HG03432 (cell line): Measurements from ENCODE around the gene PLXNA2.

ENCODE experiments used
- ATAC-seq: cut with Tn5 transposase; IDR thresholded peaks from one replicate; pipeline ENCODE4 v1.9.1; 2021; ENCODE audit warnings: mild to moderate bottlenecking, moderate library complexity; ENCODE audit not compliant: unreplicated experiment

PLXNA2 gene

DNA sequence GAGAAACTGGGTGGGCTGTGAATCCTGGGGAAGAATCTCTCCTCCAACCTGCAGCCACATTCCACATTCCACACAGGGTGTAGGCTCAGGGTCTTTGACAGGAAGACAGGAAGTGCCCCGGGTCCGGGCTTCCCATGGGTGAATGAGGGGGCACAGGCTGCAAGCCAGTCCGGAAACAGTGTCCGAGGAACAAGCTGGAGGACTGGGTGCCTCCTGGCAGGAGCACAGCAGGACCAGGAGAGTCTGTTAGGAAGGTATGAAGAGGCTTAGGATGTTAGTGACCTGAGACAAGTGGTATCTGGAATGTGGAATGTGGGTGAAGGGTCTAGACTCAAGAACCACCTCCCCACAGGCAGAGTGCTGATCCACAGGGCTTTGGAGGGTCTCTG lies 212.3 kb downstream of the PLXNA2 start:
- ATAC-seq = no peak

DNA sequence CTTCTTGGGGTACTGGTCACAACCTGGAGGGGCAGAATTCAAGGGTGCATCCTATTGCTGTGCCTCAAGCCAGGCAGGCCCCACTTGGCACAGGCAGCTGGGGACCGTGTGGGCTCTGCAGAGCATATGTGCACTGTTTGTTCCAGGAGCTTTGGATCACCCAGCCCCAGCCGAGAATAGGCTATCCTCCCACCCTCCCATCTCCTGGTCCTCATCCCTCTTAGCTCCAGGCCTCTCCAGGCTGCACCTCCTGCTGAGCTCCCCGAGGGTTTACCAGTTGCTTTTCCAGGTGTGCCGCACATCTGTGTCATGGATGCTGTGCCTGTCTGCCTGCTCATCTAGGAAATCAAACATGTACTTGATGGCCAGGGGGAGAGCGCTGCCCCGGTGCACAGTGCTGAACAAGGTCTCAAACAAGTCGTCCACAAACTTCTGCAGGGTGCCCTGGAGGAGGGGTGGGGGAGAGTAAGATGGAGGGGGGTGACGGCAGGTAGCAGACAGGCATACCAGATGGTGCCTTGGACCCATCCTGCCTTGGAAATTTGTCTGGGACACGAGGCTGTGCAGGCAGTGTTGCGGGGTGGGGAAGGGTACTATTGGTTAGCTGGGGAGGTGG lies 212.8 kb downstream of the PLXNA2 start:
- ATAC-seq = no peak

DNA sequence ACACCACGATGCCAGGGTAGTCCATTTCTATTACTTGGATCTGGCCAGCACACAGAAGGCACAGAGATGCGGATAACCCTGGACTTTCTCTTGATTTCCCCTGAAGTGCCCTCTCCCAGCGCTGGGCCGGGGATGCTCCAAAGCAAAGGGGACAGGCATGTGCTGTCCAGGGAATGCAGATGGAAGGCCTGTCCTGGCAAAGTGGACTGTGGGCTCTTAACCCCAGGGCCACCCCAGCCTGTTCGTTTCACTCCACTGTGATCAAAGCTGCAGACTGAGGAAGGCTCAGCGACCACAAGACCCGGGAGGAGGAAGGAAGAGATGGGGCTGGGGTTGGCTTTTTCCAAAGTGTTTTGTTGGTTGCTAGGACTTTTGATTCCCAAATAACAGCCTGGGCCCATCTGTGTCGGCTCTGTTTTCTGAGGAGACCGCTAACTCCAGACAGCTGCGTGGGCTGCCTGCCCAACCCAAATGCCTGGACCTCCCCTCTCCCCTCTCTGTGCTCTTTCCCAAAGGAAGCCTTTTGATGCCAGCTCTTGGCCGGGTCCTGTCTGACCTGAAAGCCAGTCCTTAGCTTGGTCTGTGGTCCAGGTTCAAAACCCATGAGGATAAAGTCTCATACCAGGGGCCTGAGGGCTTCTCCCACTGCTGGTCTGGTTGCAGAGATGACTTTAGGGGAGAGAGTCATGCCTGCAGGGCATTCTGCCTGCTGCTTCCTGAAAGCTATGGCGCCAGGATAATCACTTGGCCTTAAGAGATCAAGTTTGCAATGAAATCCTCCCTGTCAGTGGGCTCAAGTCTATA lies 213.7 kb downstream of the PLXNA2 start:
- no peak for ATAC-seq

DNA sequence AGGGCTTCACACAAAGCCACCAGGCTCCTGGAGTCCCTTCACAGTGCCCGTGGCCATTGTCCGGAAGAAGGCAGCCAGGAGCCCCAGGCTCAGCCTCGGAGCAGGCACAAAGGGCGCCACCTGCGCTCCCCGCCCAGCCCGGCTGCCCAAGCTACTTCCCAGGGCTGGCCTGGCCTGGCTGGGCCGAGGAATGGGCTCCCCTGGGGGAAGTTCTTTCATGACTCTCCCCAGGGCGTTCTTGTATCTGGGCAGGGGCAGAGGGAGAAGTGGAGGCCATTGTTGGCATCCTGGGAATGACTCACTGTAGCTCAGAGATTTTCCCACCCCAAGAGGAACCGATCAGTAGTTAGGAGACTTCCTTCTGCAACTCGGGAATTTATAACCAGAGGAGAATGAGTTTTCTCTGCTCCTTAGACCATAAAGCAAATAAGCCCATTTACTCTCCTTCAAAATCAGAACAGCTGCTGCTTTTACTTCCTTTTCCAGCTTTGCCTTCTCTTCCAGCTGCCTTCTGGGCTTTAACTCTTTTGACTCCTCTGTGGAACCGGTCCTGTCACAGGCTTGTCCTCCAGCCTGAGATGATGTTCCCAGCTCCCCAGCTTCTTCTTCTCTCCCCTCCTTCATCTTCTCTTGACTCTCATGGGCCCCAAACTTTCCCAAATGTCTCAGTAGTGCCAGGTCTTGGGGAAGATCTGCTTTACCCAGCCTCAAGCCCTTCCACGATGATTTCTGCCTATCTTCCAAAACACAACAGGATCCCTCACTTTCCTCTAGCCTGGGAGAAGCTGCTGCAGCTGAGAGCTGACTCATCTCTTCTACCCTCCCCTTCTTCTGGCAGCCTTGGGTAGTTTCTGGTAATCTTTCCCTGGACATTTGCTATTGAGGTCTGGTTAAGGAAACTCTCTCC lies 214.6 kb downstream of the PLXNA2 start:
- ATAC-seq = no peak

DNA sequence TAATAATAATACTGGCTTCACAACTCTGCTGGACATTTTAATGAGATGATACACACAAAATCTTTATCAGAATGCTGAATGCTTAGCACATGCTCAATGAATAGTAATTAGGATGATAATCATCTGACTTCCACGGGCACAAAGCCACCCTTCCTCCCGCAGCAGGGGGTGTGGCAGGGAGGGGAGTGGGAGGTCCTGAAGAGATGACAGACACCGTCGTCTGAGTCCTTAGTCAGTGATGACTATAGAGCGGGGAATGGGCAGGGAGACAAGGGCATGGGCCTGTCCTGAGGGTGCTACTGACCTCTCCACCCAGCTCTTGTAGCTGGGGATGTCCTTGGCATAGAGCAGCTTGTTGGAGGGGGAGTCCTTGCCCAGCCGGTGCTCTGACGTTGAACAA lies 215.7 kb downstream of the PLXNA2 start:
- ATAC-seq = no peak

DNA sequence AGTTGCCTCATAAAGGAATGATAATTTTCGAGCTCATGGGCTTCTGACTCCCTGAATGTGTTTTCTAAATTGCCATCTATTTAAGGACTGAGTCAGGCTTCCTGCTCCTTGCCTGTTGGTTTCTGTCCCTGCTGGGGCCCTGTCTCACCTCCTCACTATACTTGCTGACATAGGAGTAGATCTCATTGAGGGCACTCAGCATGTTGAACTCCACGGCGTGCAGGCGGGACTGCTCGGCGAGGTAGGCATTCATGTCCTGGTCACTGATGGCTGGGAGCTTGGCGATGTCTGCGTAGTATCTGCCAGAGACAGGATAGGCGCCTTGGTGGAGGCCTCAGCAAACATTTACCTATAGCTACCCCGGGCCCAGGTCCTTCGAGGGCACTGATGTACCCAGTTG lies 216.3 kb downstream of the PLXNA2 start:
- no peak for ATAC-seq

DNA sequence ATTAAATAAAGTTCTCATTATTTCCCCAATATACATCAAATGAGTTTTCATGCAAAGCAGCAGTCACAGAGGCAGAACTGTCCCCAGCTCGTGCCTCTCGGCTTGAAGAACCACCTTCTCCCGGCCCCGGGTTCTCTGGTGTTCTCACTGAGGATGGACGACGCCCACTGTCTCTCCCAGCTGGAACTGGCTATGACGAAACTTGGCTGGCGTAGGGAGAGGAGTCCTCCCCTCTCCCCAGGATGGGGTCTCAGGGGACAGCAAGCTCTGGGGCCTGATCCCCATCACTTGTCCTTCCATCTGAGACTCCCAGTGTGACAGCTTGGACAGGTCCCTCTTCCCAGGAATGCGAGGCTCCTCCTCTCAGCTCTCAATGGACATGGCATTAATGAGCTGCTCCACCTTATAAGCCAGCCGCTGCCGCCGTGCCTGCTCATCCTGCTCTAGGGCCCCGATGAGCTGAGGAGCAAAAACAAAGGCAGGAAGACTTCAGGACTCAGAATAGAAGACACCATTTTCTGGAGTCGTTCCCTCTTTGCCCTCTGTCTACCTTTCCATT lies 217.2 kb downstream of the PLXNA2 start:
- no peak for ATAC-seq

DNA sequence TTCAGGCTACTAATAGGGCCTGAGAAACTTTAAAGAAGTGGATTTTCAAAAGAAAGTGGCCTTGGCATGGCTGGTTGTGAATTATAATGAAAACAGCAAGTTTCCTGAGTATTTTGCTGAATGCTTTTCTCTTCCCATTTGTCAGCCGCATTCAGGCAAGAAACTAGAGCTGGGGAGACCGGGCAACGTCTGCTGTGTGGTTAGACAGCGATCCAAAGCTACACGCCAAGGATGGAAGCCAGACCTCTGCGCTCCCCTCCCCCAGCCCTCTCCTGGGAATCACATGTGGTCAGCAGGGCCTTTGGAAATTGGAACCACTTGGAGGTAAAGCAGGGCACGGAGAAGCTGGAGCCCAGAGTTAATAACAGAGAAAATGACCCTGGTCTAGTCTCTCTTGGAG lies 219.2 kb downstream of the PLXNA2 start:
- no peak for ATAC-seq

DNA sequence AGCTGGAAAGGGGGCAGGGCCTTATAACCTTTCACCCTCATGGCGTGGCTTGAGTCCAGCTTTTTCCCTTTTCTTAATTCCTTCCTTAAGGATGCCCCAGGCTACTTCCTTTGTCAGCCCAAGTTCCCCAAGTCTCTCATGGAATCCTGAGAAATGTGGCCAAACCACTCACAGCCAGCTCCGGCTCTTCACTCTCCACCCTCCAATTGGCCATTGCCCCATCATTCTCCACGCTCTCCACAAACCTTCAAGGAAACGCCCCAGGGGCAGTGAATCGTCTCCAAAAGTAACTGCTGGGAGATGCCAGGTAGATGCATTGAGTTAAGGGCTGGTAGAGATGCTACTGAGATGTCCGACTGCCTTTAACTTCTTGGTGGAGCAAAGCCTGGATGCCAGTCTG lies 219.8 kb downstream of the PLXNA2 start:
- ATAC-seq = no peak

DNA sequence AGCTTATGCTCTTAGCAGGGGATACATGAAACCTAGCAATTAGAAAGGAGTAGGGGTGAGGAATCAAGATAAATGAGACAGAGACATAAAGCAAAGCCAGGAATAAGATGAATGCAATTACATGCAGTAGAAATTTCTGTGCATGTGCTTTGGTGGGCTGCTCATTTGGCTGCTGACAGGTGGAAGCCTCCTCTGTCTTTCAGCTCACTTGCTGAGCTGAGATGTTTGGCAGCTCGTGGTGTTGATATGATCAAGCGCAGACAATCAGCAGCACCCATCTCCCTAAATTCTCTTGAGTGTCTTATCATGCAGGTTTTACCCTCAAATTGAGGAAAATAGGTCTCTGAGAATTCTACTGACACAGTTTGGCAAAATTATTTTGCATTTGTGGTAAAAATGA lies 224.9 kb downstream of the PLXNA2 start:
- ATAC-seq = no peak

DNA sequence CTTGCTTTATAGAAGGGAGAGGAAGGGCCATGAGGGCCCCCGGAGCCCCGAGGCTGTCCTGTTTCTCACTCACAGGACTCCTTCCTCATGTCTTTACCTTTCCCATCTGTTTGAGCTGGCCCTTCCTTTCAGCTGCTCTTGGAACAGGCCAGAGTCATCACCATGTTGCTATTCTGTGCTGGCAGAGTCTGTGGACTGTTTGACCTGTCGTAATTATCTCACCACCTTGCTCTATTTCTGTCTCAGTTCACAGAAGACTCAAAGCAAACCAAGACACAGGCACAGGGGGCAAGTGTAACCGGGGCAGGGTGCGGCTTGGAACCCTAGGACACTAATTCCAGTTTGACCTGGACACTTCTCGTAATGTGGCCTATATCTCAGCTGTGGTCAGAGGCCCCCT lies 228.9 kb downstream of the PLXNA2 start:
- ATAC-seq = no peak

DNA sequence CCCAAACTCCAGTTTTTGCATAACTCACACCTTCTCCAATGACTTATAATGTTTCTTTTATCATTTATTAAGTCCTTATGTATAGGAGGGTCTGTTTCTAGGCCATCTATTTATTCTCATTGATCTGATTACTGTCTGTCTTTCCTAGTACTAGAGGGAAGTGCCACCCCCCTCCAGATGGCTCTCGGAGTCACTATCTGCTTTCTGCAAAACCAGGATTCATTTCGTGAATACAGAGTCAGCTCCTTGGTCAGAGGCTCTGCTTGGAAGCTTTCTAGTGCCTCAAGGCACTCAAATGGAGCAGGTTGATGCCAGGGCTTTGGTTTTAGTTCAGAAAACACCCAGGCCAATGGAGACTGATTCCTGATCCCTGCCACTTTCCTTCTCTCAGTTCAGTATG lies 231.0 kb downstream of the PLXNA2 start:
- ATAC-seq = no peak

DNA sequence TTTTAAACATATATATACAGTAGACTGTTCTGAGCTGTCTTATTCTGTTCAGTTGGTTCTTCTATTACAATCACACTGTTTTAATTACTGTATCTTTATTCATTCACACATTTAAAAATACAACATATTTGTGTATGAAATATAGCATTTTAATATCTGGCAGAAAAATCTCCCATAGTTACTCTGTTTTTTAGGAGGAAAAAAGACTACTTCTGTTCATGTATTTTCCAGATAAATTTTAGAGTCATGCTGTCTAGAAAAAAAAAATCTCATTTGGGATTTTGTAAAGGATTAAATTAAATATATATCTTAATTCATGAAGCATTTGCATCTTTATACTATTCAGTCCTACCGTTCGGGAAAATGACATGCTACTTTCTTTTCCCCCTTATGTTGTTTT lies 231.5 kb downstream of the PLXNA2 start:
- no peak for ATAC-seq

DNA sequence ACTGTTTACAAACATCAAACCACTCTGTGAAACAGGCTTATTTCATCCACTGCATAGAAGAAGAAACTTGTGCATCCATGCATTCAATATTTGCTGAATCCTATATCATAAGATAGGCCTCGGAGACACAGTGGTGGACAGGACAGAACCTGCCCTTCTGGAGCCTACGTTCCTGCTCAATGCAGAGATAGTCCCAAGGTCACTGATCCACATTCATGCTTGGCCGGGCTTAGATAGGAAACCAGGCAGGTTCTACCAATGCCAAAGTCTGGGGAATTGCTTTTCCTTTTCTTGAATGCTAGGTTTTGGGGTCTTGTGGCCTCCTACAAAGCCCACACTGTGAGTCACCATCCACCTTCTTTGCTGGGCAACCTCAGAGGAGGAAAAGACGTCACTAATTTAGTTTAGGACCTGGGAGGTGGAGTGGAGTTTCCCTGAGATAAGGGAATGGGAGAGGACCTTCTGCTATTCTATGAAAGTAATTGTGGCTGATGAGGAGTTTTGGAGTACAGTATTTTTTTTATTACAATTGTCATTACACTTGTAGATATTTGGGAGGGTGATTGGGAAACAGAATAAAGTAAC lies 233.6 kb downstream of the PLXNA2 start:
- no peak for ATAC-seq

DNA sequence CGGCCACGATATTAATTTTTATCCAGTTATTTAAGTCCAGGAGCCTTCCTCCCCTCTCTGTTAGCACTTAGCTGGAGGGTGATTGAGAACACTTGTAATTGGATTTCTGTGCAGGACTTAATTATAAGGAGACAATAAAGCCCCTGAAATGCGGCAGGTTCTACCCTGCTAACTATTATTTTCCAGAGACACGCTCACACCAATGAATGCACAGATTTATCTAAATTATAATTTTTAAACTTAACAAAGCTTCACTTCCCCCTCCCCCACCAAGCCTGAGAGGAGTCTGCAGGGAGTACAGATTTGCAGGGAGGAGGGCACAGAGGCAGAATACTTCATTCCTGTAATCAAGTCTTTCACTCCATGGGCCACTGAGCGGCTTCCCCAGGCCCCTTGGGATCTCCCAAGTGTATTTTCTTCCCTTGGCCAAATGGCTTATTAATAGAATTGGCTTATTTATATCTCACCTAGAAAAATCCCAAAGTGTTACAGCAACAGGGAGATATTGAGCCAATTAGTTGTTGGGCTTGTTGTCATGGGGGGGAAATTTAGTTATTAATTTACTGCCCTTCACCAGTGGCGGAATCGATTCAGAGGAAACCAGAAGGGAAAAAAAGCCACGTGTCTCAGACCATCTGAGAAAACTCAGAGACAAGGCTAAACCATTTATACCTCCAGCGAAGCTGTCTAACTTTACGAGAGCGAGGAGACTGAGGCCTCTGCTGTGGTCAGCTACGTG lies 234.3 kb downstream of the PLXNA2 start:
- ATAC-seq = no peak

DNA sequence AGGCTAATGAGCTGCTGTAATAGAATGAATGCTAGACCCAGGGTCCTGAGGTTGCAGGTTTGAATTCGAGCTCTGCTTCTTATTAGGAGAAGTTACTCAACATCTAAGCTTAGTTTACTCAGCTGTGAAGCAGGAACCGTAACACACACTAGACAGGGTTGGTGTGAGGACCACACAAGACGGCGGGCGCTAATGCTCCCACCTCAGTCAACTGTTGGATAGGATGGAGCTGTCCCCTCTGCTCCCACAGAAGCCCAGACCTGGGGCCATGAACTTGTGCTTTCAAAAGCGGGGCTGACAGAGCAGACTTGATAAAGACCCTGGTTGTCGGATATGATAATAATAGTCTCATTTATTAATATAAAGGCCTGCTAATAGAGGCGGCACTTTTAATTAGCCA lies 234.9 kb downstream of the PLXNA2 start:
- ATAC-seq = no peak

DNA sequence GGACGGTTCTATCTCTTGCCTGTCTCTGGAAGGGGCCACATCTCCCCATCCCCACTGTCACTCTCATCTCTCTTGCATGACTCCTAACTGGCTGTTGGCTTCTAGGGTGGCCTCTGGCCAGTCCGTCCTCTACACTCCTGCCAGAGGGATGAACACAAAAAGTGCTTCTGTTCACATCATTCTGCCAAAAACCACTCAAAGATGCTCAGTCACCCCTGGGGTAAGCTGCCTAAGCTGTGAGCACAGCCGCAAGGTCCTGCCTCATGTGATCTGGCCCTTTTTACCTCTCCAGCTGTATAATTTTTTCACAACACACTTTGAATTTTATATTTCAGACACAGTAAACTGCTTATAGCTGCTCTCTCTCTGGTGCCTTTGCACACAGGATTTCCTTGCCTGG lies 235.7 kb downstream of the PLXNA2 start:
- no peak for ATAC-seq

DNA sequence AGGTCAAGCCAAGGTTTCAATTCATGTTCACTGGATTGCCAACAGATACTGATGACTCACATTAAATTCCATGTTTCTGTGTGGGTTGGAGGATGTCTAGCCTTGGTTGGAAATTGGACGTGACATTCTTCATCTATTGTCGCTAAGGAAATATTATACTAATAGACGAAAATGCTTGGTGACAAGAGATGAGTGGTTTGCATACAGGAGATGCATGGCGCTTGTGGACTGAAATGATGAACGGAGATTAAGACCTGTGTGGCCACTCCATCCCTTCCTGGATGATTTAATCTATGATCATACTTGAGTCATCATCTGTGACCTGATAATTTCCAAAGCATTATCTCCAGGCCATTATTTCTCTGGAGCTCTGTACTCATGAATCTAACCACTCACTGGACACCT lies 236.2 kb downstream of the PLXNA2 start:
- no peak for ATAC-seq

DNA sequence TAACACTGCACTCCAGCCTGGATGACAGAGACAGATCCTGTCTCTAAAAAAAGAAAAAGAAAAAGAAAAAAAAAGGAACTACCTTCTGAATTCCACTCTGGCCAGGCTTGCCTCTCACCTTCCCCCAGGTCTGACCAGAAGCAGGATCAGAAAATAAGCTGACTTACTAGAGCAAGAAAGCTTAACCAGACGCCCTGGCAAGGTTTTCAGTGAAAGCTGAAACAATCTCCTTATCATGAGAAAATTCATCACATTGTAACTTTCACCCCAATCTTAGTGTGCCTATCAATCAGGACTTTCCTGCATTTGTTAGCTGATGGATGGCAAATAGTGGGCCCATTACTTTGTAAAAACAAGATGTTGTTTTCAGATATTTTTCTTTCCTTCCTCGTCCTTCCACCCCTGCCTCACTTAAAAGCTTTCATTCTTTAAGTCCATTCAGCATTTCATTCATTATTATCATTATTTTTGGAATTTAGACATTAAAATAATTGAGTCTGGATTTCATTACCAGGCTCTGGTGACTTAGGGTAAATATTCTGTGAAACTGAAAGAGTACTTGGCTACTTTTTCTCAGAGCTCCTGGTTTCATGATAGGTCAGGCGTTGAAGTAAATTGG lies 236.8 kb downstream of the PLXNA2 start:
- no peak for ATAC-seq
